OCI-LY7 (cell line): Measurements from ENCODE around the gene CHCHD4. TPM values are rescaled to one million over a fixed set of nuclear protein-coding genes. Genes with fewer than 3 reads are reported as not detected.

Experiments
- BruUV-seq: library from RNA; stranded (reverse); fragments of 400-500 nt; replicated peaks from 2 replicates; lab custom pipeline; 2021; lab: Mats Ljungman, UMichigan
- CTCF ChIA-PET: fragments of 300-600 bp; sonication (Branson Sonifier 250); formaldehyde crosslinking; loops from one replicate; lab custom pipeline; 2022; ENCODE audit warnings: antibody characterized with exemption; ENCODE audit not compliant: unreplicated experiment; lab: Charles Lee
- POLR2A ChIA-PET: fragments of 300-600 bp; sonication (Branson Sonifier 250); formaldehyde crosslinking; loops from one replicate; lab custom pipeline; 2022; ENCODE audit warnings: antibody characterized with exemption; lab: Charles Lee
- DNase-seq: peaks from one replicate; pipeline ENCODE4 v3.0.0-alpha.2; 2015; ENCODE audit warnings: low spot score
- H2AFZ ChIP-seq: fragments of 200-600 bp; sonication (generic), shearing (Covaris generic); 2 replicates; pipeline ENCODE4 v1.6.1; 2014; ENCODE audit warnings: mild to moderate bottlenecking, antibody characterized with exemption, low read length, moderate library complexity
- H3K27ac ChIP-seq: fragments of 200-600 bp; sonication (generic); 2 replicates; pipeline ENCODE4 v1.5.1; 2014; ENCODE audit warnings: mixed run types, low read depth, mild to moderate bottlenecking, moderate library complexity, low read length, inconsistent platforms; ENCODE audit not compliant: poor library complexity, severe bottlenecking
- H3K36me3 ChIP-seq: fragments of 200-600 bp; sonication (generic); 2 replicates; pipeline ENCODE4 v1.6.1; 2014; ENCODE audit warnings: mild to moderate bottlenecking, antibody characterized with exemption, low read length, moderate library complexity, mixed read lengths; ENCODE audit not compliant: insufficient read depth
- H3K4me1 ChIP-seq: fragments of 200-600 bp; sonication (generic); 2 replicates; pipeline ENCODE4 v1.5.1; 2014; ENCODE audit warnings: mild to moderate bottlenecking, low read length; ENCODE audit not compliant: insufficient read depth, poor library complexity, severe bottlenecking
- H3K4me2 ChIP-seq: fragments of 200-600 bp; sonication (generic); 2 replicates; pipeline ENCODE4 v1.6.1; 2014; ENCODE audit warnings: mild to moderate bottlenecking, low read length
- H3K4me3 ChIP-seq: fragments of 200-600 bp; sonication (generic); 2 replicates; pipeline ENCODE4 v1.5.1; 2014; ENCODE audit warnings: mild to moderate bottlenecking, low read depth, low read length; ENCODE audit not compliant: poor library complexity, severe bottlenecking
- H3K79me2 ChIP-seq: fragments of 200-600 bp; sonication (generic); 2 replicates; pipeline ENCODE4 v1.6.1; 2016; ENCODE audit warnings: low read depth, mild to moderate bottlenecking, low read length, moderate library complexity, mixed read lengths; ENCODE audit not compliant: insufficient read depth
- H3K9me2 ChIP-seq: fragments of 200-600 bp; sonication (generic); 2 replicates; pipeline ENCODE4 v1.6.1; 2016; ENCODE audit warnings: mild to moderate bottlenecking, low read length, mixed read lengths; ENCODE audit not compliant: insufficient read depth
- H3K9me3 ChIP-seq: fragments of 200-600 bp; sonication (generic); 2 replicates; pipeline ENCODE4 v1.6.1; 2014; ENCODE audit warnings: mild to moderate bottlenecking, mixed run types, low read length, mixed read lengths
- H4K20me1 ChIP-seq: fragments of 200-600 bp; sonication (generic); 2 replicates; pipeline ENCODE4 v1.6.1; 2014; ENCODE audit warnings: mild to moderate bottlenecking, antibody characterized with exemption, low read length, moderate library complexity, mixed read lengths; ENCODE audit not compliant: insufficient read depth
- CTCF ChIP-seq: fragments of 200-600 bp; sonication (generic); conservative IDR thresholded peaks from 2 replicates; pipeline ENCODE4 v1.5.1; 2014; ENCODE audit warnings: mild to moderate bottlenecking, antibody characterized with exemption, low read length, moderate library complexity, mixed read lengths
- EZH2phosphoT487 ChIP-seq: fragments of 200-600 bp; sonication (generic); IDR thresholded peaks from 2 replicates; pipeline ENCODE4 v1.6.1; 2018; ENCODE audit warnings: low read depth, borderline replicate concordance, mild to moderate bottlenecking, mixed run types, antibody characterized with exemption, low read length, moderate library complexity, mixed read lengths
- intact Hi-C: fragments of 100-400 bp; cut with micrococcal nuclease; formaldehyde crosslinking; loops from one replicate; pipeline ENCODE4 v1.10.0; 2022; ENCODE audit not compliant: unreplicated experiment
- total RNA-seq, 2 experiments: library from RNA; depleted of rRNA in 1 of 2; stranded (reverse); fragments of >200 nt in 1 of 2; shearing (Covaris generic) in 1 of 2; gene quantifications; 2 replicates each; pipeline ENCODE4 v1.2.3, GENCODE V29; 2014 to 2022

The CHCHD4 gene
- total RNA-seq, 2 experiments from 2014 or later: 19.8 to 27.1 TPM

GRCh38 chr3:14154276-14154675 is 29.6 kb upstream of the CHCHD4 start:
- Histone ChIP-seq H3K9me2 (no peaks in the 10 kb centered on the region), H3K4me2 (no peak overlapping the region), H3K27ac (no peak overlapping the region), H3K4me3 (no peak overlapping the region), H3K4me1 (no peaks in the 10 kb centered on the region), H2AFZ (no peak overlapping the region), H3K36me3 (peaks cover 67% of the 10 kb centered on the region), H3K79me2 (no peaks in the 10 kb centered on the region), H3K9me3 (no peaks in the 10 kb centered on the region), H4K20me1 (no peaks in the 10 kb centered on the region)
- TF ChIP-seq CTCF (no peak), EZH2phosphoT487 (no peak)
- intact Hi-C loops: no loop called here
- CTCF ChIA-PET: no interaction called here
- POLR2A ChIA-PET: no interaction called here
- no TSS peak for BruUV-seq
- DNase-seq: no peak

- Histone ChIP-seq H4K20me1 (no peaks in the 10 kb centered on the region), H2AFZ (no peak overlapping the region), H3K9me2 (no peaks in the 10 kb centered on the region), H3K4me3 (no peak overlapping the region), H3K27ac (no peak overlapping the region), H3K9me3 (no peaks in the 10 kb centered on the region), H3K36me3 (peaks cover 61% of the 10 kb centered on the region), H3K4me1 (no peaks in the 10 kb centered on the region), H3K79me2 (no peaks in the 10 kb centered on the region), H3K4me2 (no peak overlapping the region)
- CTCF ChIA-PET: no interaction called here
- no TSS peak for BruUV-seq
- DNase-seq: no peak
- intact Hi-C loops: no loop called here
- TF ChIP-seq EZH2phosphoT487 (no peak), CTCF (no peak)
- POLR2A ChIA-PET: interaction anchor here (1.1 kb wide), 1 partner anchor 60 kb away, joined by 3 read pairs; no protein-coding TSS in a partner anchor
Measured at GRCh38 chr3:14153663-14154062, 29.0 kb upstream of the CHCHD4 start.

GRCh38 chr3:14152963-14153355 is 28.3 kb upstream of the CHCHD4 start:
- Histone ChIP-seq H3K4me3 (no peak overlapping the region), H3K9me3 (no peaks in the 10 kb centered on the region), H3K9me2 (no peaks in the 10 kb centered on the region), H2AFZ (no peak overlapping the region), H3K79me2 (no peaks in the 10 kb centered on the region), H3K4me1 (no peaks in the 10 kb centered on the region), H3K27ac (no peak overlapping the region), H3K4me2 (no peak overlapping the region), H4K20me1 (no peaks in the 10 kb centered on the region), H3K36me3 (peaks cover 54% of the 10 kb centered on the region)
- no peak for TF ChIP-seq EZH2phosphoT487
- TF ChIP-seq CTCF: no peak
- CTCF ChIA-PET: interaction anchor here (0.6 kb wide), 1 partner anchor 15 kb away, joined by 4 read pairs; no protein-coding TSS in a partner anchor
- DNase-seq: no peak
- POLR2A ChIA-PET: interaction anchor here (0.6 to 1.1 kb wide), 3 partner anchors 10 to 91 kb away, joined by 3 to 4 read pairs (median 3); no protein-coding TSS in a partner anchor
- intact Hi-C loops: no loop called here
- BruUV-seq: no TSS peak
